ENCODE data around the gene C3orf49. TPM values are rescaled to one million over a fixed set of nuclear protein-coding genes. Genes with fewer than 3 reads are reported as not detected.

Gene C3orf49, protein sequence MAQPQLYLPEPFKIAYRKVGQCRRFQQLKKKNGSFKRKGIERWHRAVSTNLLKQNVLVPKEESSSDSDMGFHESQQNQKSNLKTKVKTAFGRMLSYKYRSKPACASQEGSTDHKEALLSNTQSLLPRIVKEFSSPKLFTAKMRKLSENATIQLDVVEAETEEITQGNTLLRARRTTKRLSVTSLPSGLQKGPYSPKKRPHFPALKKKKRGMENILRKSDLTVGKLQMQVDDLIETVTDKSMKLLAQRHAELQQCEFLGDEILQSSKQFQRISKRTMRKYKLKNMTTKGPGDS
- total RNA-seq (2014; rRNA removed; shearing (Covaris generic)) = 31.1 and 34.7 TPM in 2 replicates
- 5.5 and 14.0 TPM in 2 replicates for polyA plus RNA-seq (2014; cell fraction: nucleus; rRNA removed)

DNA sequence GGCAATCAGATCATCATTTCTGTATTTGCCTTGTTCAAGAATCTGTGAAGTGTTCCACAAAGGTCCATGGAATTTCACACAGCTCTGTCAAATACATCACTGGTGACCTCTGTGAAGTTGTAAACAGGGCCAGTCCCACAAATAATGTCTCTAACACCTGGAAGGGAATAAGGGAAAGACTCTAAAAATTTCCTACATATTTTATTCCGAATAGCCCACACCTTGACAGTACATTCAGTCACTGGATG, at the start of gene C3orf49:
TSS of gene C3orf49 (plus strand) at position 149 of the 248 bp plus-strand sequence. CDS start 173 bp downstream, outside the sequence.
- no peak for DNase-seq (ENCODE audit: extremely low read depth, low read depth)

DNA sequence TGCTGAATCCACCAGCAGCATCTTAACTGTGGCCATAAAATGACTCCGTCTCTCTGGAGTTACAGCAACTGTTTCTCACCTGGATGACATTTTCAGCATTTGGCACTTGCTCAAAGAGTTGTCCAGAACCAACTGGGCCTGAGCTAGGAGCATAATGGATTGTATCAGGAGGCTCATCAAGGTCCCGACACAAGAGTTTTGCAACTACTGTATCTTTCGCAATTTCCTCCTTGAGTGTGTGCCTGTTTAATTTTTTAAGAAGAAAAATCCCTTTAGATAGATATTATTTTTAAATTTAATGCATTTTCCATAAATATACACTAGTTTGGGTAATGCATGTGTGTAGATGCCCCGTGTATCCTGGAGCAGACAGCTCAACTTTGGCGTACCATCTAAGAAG, 44.3 kb upstream of the C3orf49 start:
- no peak for DNase-seq (ENCODE audit: extremely low read depth, low read depth)

DNA sequence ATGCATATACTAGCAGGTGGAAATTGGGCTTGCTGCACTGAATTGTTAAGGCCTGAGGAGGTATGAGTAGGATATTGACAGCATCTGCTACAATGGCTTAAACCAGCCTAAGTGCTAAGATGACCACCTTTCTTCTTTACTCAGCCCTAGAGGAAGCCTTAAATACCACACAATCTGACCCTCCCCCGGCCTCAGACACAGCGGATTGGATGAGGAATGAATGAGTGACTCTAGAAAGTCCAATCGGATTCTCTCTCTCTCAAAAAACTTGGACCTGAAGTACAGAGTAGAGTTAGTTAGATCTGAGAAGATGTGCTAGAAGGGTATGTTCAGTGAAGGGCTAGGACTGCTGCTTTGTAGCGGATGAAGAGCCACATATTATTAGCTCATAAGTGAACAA, 39.9 kb upstream of the C3orf49 start:
- DNase-seq (ENCODE audit: extremely low read depth, low read depth) = no peak

DNA sequence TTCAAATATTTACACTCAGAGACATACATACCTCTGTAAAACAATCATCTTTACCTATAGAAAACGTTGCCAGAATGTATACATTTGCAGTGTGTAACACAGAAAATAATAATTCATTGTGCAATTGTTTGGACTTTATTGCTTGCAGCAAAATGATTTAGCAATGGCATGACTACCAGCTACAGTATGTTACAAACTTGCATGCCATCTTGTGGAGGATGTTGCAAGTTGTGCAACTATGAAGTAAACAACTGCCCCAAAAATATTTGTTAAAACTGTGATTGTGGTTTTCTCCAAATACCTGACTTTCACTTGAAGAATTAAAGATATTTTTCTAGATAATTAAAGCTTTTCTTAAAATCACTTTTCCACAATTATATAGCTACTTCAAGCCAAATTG, 27.1 kb upstream of the C3orf49 start:
- peak; percentile 20 for DNase-seq (ENCODE audit: extremely low read depth, low read depth)

DNA sequence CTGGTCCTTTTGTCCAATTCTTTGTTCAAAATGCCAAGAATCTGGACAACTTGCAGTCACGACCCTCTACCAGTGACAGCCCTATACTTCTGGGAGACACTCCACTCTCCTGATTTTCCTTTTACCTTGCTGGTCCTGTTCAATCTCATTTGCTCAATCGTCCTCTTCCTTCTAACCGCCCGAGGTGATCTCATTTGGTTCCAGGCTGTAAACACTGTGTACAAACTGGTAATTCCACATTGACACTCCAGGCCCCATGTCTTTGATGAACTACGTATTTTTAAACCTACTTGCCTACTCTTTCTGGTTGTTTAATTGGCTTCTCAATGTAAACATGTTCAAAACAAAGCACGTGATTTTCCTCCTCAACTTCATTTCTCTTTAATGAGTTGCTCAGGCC, 23.7 kb upstream of the C3orf49 start:
- DNase-seq (ENCODE audit: extremely low read depth, low read depth) = no peak

DNA sequence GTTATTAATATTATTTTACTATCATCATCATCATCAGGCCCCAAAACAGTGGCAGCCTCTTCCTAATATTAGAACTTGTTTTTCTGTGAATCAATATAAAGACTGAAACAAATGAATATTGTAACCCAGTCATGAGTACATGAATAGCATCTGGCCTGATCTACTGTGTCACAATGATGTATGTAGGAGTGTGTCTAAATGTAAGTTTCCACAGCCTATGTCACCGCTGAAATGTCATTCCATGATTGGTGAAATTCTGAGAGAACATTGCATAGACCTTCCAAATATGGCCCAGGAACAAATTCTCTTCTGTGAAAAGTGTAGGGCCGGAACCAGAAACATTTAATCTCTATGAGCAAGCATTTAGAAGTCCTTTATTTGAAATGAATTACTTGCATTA, 20.6 kb upstream of the C3orf49 start:
- DNase-seq (ENCODE audit: extremely low read depth, low read depth) = no peak

DNA sequence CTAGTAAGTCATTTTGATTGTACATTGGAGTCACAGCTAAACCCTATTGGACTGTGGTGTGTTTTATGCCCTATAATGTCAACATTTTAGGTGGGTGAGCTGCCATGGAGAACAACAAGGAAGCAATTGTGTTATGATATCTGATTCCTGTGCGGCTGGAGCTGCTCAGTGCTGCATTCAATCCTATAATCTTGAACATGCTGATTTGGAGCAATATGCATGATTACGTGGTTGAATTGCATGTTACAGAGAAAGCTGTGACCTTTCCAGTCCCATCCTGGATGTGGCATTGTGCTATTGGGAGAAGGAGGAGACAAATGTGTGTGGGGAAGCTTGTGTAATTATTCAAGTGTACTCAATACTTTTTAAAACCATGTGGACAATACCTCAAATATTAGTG, 20.1 kb upstream of the C3orf49 start:
- DNase-seq (ENCODE audit: extremely low read depth, low read depth) = no peak

DNA sequence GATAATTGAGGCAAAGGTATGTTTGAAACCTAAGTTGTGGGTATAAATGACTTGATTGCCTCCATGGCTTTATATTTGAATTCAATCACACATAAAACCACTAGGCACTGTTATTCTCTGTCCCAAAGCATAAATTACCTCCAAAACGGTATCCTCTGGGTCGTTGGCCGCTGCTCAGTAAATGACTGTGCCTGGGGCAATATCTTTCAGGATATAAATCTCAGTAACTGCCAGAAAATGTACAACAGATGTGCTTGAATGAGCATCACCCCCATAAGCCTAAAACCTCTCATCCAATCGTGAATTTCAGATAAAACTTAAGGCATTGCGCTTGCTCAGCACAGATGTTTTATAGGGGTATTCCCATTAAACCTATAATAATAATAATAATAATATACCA, 19.0 kb upstream of the C3orf49 start:
- no peak for DNase-seq (ENCODE audit: extremely low read depth, low read depth)

DNA sequence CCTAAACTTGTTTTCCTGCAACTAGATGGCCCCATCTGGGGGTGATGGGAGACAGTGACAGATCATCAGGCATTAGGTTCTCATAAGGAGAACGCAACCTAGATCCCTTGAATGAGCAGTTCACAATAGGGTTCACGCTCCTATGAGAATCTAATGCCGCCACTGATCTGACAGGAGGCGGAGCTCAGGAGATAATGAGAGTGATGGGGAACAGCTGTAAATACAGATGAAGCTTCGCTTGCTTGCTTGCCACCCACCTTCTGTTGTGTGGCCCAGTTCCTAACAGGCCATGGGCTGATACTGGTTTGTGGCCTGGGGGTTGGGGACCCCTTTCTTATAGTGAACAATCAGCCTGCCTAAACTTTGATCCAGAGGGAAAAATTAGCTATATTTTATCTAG, 15.2 kb upstream of the C3orf49 start:
- DNase-seq (ENCODE audit: extremely low read depth, low read depth) = no peak

DNA sequence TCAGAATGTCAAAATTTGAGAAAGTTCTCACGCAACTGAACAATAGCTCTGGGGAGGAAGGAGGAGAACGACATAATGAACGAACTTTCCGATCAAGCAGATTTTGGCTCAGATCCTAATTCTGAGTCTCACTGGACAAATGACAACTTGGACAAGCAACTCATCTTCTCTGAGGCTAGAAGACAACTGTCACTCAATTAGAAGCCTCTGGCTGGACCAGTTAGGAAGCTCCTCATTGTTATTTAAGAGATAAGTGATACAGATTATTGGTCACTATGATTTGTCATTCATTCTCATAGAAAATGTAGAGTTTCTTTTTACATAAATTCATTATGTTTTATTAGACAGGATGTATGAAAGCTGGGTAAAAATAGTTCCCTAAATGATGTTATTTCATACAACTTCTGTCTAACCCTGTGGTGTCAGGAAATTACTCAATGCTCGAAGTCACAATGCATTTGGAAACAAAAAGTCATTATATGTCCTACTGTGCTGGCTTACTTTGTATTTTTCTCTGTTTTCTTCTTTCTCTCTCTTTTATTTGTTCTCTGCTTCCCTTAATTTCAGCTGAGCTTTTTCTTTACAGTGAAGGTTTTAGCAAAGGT, 11.0 kb upstream of the C3orf49 start:
- no peak for DNase-seq (ENCODE audit: extremely low read depth, low read depth)

DNA sequence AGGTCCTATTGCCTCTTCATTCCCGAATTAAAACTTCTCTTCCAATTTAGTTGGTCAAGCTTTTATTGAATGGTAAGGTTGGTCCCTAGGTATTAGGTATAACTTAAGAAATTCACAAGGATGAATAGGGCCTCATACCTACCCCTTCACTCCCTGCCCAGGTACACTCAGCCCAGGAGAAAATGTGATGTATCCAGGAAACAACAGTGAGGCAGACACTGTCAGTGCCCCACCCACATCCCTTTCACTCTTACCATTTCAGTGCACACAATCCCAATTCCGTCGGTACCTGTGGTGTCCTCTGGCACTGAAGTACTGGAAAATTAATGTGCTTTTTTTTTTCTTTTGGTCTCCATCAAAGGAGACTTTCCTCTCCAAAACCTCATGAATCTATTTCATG, 10.5 kb upstream of the C3orf49 start:
- DNase-seq (ENCODE audit: extremely low read depth, low read depth) = no peak

DNA sequence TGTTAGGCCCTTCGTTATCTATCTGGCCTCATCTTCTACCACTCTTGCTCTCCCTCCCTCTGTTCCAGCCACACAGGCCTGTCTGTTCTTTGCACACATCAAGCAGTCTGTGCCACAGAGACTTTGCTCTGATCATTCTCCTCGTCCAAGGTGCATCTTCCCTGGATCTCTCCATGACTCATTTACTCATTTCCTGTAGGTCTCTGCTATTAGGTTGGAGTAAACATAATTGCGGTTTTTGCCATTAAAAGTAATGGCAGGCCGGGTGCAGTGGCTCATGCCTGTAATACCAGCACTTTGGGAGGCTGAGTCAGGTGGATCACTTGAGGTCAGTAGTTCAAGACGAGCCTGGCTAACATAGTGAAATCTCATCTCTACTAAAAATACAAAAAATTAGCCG, 9.5 kb upstream of the C3orf49 start:
- DNase-seq (ENCODE audit: extremely low read depth, low read depth) = no peak

DNA sequence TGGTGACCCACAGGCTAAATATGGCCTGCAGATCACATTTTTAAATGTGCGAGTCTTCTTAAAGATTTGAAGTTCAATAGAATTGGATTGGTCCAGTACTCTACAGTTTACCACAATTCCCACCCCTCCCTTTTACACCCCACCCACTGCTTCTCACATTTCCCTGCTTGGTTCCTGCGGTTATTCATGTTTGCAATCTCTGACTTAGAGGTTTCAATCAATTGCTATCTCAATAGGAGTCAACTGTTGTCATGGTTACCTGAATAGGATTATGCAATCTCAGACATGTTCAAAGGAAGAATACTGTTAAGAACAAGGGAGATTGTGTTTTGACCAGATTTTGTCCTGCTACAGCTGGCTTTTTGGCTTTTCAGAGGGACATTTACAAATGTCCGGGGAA, 4.9 kb upstream of the C3orf49 start:
- DNase-seq (ENCODE audit: extremely low read depth, low read depth) = no peak

DNA sequence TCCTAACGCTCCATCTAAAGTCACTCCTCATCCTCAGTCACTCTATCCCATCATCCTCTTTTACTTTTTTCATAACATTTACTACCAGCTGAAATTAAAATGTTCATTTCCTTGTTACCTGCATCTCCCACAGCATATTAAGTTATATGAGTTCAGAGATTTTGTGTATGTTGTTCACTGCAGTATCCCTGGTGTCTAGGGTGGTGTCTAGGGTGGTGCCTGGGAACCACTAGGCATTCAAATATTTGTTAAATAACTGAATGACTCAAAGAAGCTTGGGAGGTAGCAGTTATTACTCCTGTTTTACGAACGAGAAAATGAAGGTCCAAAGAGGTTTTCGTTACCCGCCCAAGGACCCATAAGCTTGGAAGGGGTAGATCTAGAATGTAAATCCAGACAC, 1.9 kb upstream of the C3orf49 start:
- no peak for DNase-seq (ENCODE audit: extremely low read depth, low read depth)

DNA sequence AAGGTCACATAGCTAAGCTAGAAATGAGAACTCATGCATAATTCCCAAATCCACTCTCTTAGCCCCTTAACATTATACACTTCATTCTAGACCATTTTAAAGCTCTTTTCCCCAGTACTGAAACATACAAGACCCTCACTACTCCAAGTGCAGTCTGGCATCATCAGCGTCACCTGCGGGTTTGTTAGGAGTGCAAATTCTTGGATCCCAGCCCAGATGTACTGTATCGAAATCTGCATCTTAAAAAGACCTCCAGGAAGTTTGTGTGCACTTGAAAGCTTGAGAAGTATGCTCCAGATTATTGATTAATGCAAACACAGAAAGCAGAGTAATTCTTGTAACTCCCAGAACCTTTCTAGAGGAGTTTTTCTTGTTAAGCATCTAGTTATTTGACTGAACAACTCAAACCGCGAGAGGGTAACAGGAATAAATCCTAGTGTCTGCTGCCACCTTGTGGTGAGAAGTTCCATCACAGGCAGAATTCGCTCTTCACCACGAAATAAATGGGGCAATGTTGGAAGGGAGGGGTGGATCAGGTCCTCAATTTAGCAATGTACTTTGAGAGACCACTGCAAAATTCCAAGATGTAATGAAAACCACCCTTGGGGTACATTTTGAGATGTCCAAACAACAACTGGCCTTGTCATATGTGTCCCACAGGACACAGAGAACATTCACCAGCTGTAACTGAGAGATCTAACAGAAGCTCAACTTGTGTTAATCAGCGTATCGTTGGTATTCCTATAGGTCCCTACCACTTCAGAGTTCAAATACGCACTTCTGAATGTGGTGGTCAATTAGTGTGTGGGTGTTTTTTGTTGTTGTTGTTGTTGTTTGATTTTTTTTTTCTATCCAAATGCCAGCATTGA, 583 bp upstream of the C3orf49 start:
- DNase-seq (ENCODE audit: extremely low read depth, low read depth) = peak; percentile 85

DNA sequence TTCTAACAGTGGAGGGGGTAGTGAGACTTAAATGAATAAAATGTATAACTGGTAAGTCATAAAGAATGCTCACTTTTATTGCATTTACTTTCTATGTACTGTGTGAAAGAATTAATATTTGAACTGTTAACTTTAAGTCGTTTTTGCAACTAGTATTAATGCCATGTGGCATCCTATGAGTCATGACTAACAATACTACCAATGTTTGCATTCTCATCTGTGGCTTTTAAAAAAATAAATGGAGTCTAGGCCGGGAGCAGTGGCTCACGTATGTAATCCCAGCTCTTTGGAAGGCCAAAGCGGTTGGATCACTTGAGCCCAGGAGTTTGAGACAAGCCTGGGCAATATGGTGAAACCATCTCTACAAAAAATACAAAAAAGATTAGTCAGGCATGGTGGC, 5.2 kb downstream of the C3orf49 start:
- DNase-seq (ENCODE audit: extremely low read depth, low read depth) = peak; percentile 69

DNA sequence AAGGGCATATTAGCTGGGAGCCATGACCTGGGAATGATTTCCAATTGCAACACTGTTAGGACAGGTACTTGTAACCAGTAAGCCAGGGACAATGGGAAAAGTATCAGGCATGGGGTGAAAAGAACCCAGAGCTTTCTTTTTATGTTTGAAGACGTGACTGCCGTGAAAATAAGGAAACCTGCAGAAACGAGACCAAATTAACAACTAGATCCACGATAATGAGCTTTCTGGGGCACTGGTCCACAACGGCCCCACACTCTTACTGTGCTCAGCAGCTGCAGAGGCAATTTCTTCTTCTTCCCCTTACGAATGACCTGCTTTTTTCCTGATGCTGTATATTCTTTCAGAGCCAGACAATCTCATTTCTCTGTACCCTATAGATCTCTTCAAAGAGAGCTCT, 11.4 kb downstream of the C3orf49 start:
- no peak for DNase-seq (ENCODE audit: extremely low read depth, low read depth)

DNA sequence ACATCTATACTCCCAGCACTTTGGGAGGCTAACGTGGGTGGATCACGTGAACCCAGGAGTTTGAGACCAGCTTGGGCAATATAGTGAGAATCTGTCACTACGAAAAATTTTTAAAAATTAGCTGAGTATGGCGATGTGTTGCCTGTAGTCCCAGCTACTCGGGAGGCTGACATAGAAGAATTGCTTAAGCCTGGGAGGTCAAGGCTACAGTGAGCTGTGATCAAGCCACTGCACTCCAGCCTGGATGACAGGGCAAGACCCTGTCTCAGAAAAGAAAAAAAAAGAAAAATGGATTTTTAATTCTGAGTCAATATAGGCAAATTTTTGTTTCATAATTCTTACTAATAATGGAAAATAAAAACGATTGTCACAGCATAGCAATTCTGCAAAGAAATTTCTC, 13.3 kb downstream of the C3orf49 start:
- DNase-seq (ENCODE audit: extremely low read depth, low read depth) = no peak

DNA sequence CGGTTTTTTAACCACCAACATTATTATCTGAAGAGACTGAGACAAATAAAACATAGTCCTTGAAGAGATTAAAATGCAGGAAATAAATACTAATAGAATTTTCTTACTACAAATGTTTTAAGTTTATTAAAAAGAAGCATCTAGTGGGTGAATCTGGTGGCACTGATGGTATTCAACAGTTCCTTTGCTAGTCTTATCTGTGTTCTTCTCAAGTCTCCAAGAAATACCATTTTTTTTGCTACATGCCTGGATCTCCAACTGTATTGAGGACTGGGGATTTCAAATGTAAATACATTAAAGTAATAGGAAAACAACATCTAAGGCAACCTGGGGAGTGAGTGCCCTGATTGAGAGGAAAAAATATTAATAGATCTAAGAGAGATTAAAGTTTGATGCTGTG, 22.6 kb downstream of the C3orf49 start:
- no peak for DNase-seq (ENCODE audit: extremely low read depth, low read depth)

DNA sequence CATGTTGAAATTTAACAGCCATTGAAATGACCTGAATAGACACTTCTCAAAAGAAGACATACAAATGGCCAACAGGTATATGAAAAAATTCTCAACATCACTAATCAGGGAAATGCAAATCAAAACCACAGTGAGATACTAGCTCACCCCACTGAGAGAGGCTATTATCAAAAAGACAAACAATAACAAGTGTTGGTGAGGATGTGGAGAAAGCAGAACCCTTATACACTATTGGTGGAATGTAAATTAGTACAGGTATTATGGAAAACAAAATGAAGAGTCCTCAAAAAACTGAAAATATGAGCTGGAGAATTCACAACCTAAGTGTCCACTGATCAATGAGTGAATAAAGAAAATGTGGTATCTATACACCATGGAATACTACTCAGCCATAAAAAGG, 23.0 kb downstream of the C3orf49 start:
- no peak for DNase-seq (ENCODE audit: extremely low read depth, low read depth)

DNA sequence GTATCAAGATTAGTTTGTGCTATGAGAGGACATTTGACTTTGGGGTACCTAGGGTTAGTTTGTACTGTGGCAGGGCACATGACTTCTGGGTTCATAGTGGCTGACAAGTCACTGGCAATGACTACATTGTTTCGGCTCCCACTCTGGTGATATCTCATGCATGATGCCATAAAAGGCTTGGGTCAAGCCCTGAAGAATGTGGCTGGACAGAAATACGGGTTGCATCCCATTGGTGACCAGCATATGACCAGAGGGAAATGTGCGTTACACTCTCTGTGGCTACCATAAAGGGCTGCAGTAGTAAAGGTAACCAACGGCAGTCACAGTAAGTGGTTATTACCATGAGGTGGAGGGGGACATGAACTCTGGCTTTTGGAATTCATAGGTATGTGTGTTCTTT, 26.1 kb downstream of the C3orf49 start:
- no peak for DNase-seq (ENCODE audit: extremely low read depth, low read depth)
